Activated CD8-positive, alpha-beta memory T cell treated with anti-CD3 and anti-CD28 coated beads, Interleukin-2, amount 50 U/mL, for 48 hours (primary cell): ENCODE data around the gene SEMA5A.

Experiments
- DNase-seq: peaks from one replicate; pipeline ENCODE4 v3.0.0-alpha.2; 2020

SEMA5A gene

GRCh38 chr5:9314558-9314957, 231.3 kb downstream of the SEMA5A start:
- no peak for DNase-seq

- no peak for DNase-seq
These were observed 232.1 kb downstream of the SEMA5A start for GRCh38 chr5:9313751-9314150.

GRCh38 chr5:9307150-9307549, 238.7 kb downstream of the SEMA5A start:
- no peak for DNase-seq

- DNase-seq = no peak
These were observed 243.7 kb downstream of the SEMA5A start for GRCh38 chr5:9302218-9302617.

- DNase-seq = no peak
These were observed 244.7 kb downstream of the SEMA5A start for GRCh38 chr5:9301200-9301599.

- no peak for DNase-seq
These were observed 248.7 kb downstream of the SEMA5A start for GRCh38 chr5:9297134-9297533.

GRCh38 chr5:9295466-9295801, 250.4 kb downstream of the SEMA5A start:
- no peak for DNase-seq

- DNase-seq = no peak
These were observed 250.9 kb downstream of the SEMA5A start for GRCh38 chr5:9294793-9295465.

GRCh38 chr5:9288234-9288633, 257.6 kb downstream of the SEMA5A start:
- DNase-seq = no peak

- no peak for DNase-seq
These were observed 261.0 kb downstream of the SEMA5A start for GRCh38 chr5:9284781-9285307.

GRCh38 chr5:9284272-9284671, 261.6 kb downstream of the SEMA5A start:
- DNase-seq = no peak

GRCh38 chr5:9283473-9283872, 262.4 kb downstream of the SEMA5A start:
- no peak for DNase-seq

- no peak for DNase-seq
These were observed 262.9 kb downstream of the SEMA5A start for GRCh38 chr5:9283021-9283420.

GRCh38 chr5:9282211-9282610, 263.7 kb downstream of the SEMA5A start:
- DNase-seq = no peak

GRCh38 chr5:9279774-9280173, 266.1 kb downstream of the SEMA5A start:
- no peak for DNase-seq

- DNase-seq = no peak
These were observed 266.8 kb downstream of the SEMA5A start for GRCh38 chr5:9278921-9279603.

- no peak for DNase-seq
These were observed 276.9 kb downstream of the SEMA5A start for GRCh38 chr5:9269014-9269413.

GRCh38 chr5:9268226-9268625, 277.6 kb downstream of the SEMA5A start:
- DNase-seq = no peak

GRCh38 chr5:9265441-9266287, 280.2 kb downstream of the SEMA5A start:
- no peak for DNase-seq

- no peak for DNase-seq
These were observed 281.6 kb downstream of the SEMA5A start for GRCh38 chr5:9264301-9264700.

- DNase-seq = no peak
These were observed 282.2 kb downstream of the SEMA5A start for GRCh38 chr5:9263656-9264055.

- no peak for DNase-seq
These were observed 294.4 kb downstream of the SEMA5A start for GRCh38 chr5:9251379-9251980.

- DNase-seq = no peak
These were observed 296.6 kb downstream of the SEMA5A start for GRCh38 chr5:9249231-9249630.
